Neural progenitor cell (in vitro differentiated cells): ENCODE data around the gene ZNF264. TPM values are rescaled to one million over a fixed set of nuclear protein-coding genes. Genes with fewer than 3 reads are reported as not detected.
A peak's percentile ranks its signal among the peaks of the same experiment; 100 is the strongest.

Experiments used
- DNase-seq: peaks from one replicate; pipeline ENCODE4 v3.0.0-alpha.2; 2016; ENCODE audit warnings: low spot score
- H2AFZ ChIP-seq: fragments of 200-600 bp; sonication (generic); replicated peaks from 2 replicates; pipeline ENCODE4 v1.6.1; 2016; ENCODE audit warnings: antibody characterized with exemption
- H3F3A ChIP-seq: fragments of 200-600 bp; sonication (generic); 2 replicates; pipeline ENCODE4 v1.6.1; 2016; ENCODE audit warnings: antibody characterized with exemption, low read depth
- H3K27ac ChIP-seq: fragments of 200-600 bp; sonication (generic); 2 replicates; pipeline ENCODE4 v1.5.1; 2016; ENCODE audit warnings: mild to moderate bottlenecking
- H3K27me3 ChIP-seq: fragments of 200-600 bp; sonication (generic); 2 replicates; pipeline ENCODE4 v1.6.1; 2016; ENCODE audit warnings: mild to moderate bottlenecking, moderate library complexity
- H3K36me3 ChIP-seq: fragments of 200-600 bp; sonication (generic); 2 replicates; pipeline ENCODE4 v1.5.1; 2016
- H3K4me1 ChIP-seq: fragments of 200-600 bp; sonication (generic); 2 replicates; pipeline ENCODE4 v1.6.1; 2016; ENCODE audit warnings: mixed run types
- H3K4me2 ChIP-seq: fragments of 200-600 bp; sonication (generic); 2 replicates; pipeline ENCODE4 v1.6.1; 2016
- H3K4me3 ChIP-seq: fragments of 200-600 bp; sonication (generic); 2 replicates; pipeline ENCODE4 v1.5.1; 2016
- H3K79me2 ChIP-seq: fragments of 200-600 bp; sonication (generic); 2 replicates; pipeline ENCODE4 v1.6.1; 2016; ENCODE audit warnings: low read depth
- H3K9ac ChIP-seq: fragments of 200-600 bp; sonication (generic); 2 replicates; pipeline ENCODE4 v1.6.1; 2016
- H3K9me3 ChIP-seq: fragments of 200-600 bp; sonication (generic); 2 replicates; pipeline ENCODE4 v1.5.1; 2016; ENCODE audit warnings: low read depth
- H4K20me1 ChIP-seq: fragments of 200-600 bp; sonication (generic); 2 replicates; pipeline ENCODE4 v1.6.1; 2016; ENCODE audit warnings: low read depth
- H3K27ac Mint-ChIP-seq: 3 replicates; pipeline ENCODE4 v1.8.0; 2021; ENCODE audit warnings: mixed read lengths
- H3K27me3 Mint-ChIP-seq: 2 replicates; pipeline ENCODE4 v1.8.0; 2022; ENCODE audit warnings: low read depth, mild to moderate bottlenecking, inconsistent platforms, moderate library complexity, mixed read lengths; ENCODE audit not compliant: insufficient read depth
- H3K36me3 Mint-ChIP-seq: 3 replicates; pipeline ENCODE4 v1.8.0; 2021; ENCODE audit warnings: mixed read lengths
- H3K4me1 Mint-ChIP-seq: 3 replicates; pipeline ENCODE4 v1.8.0; 2021; ENCODE audit warnings: mixed read lengths
- H3K4me3 Mint-ChIP-seq: 3 replicates; pipeline ENCODE4 v1.8.0; 2021; ENCODE audit warnings: mild to moderate bottlenecking, moderate library complexity, mixed read lengths
- H3K9me3 Mint-ChIP-seq: 3 replicates; pipeline ENCODE4 v1.8.0; 2020; ENCODE audit warnings: mixed read lengths
- CTCF ChIP-seq: fragments of 200-600 bp; sonication (generic); IDR thresholded peaks from 2 replicates; pipeline ENCODE4 v1.5.1; 2017; ENCODE audit warnings: antibody characterized with exemption, mild to moderate bottlenecking
- EZH2 ChIP-seq: fragments of 200-600 bp; sonication (generic); IDR thresholded peaks from 2 replicates; pipeline ENCODE4 v1.6.1; 2017; ENCODE audit warnings: antibody characterized with exemption, mild to moderate bottlenecking, moderate library complexity
- EZH2phosphoT487 ChIP-seq: fragments of 200-600 bp; sonication (generic); IDR thresholded peaks from 2 replicates; pipeline ENCODE4 v1.6.1; 2017; ENCODE audit warnings: antibody characterized with exemption
- total RNA-seq: library from RNA; depleted of rRNA; stranded (reverse); fragments of >200 nt; gene quantifications from 2 replicates; pipeline ENCODE4 v1.2.3, GENCODE V29; 2015; ENCODE audit warnings: low replicate concordance

Gene ZNF264
- total RNA-seq, 1 donor from 2014 or later: 26.9 TPM

- Histone ChIP-seq H2AFZ (no peak overlapping the region), H3K27me3 (no peaks in the 10 kb centered on the region), H3K4me2 (no peak overlapping the region), H3K79me2 (no peaks in the 10 kb centered on the region), H3K9ac (no peak overlapping the region), H3K4me1 (no peaks in the 10 kb centered on the region), H3K36me3 (no peaks in the 10 kb centered on the region), H3K9me3 (no peaks in the 10 kb centered on the region), H3K27ac (no peak overlapping the region), H3K4me3 (no peak overlapping the region), H4K20me1 (no peaks in the 10 kb centered on the region), H3F3A (no peaks in the 10 kb centered on the region)
- DNase-seq: no peak
- TF ChIP-seq EZH2 (no peak), CTCF (no peak)
- H3K4me1 Mint-ChIP-seq: no peaks in the 10 kb centered on the region
- peaks cover 8% of the 10 kb centered on the region for H3K27me3 Mint-ChIP-seq
- H3K4me3 Mint-ChIP-seq: no peak overlapping the region
- H3K36me3 Mint-ChIP-seq: no peaks in the 10 kb centered on the region
- no peaks in the 10 kb centered on the region for H3K9me3 Mint-ChIP-seq
- no peak overlapping the region for H3K27ac Mint-ChIP-seq
These were observed 41.9 kb downstream of the ZNF264 start for GRCh38 chr19:57233207-57233606.

GRCh38 chr19:57239982-57240310 is 48.6 kb downstream of the ZNF264 start:
- Histone ChIP-seq H3K4me2 (peak overlapping the region; percentile 86), H3K9me3 (no peaks in the 10 kb centered on the region), H3K36me3 (no peaks in the 10 kb centered on the region), H3F3A (peaks cover 5% of the 10 kb centered on the region), H3K4me1 (no peaks in the 10 kb centered on the region), H3K9ac (peak overlapping the region; percentile 84), H3K79me2 (peaks cover 34% of the 10 kb centered on the region), H3K27ac (peak overlapping the region; percentile 43), H4K20me1 (no peaks in the 10 kb centered on the region), H3K4me3 (peak overlapping the region; percentile 95), H3K27me3 (no peaks in the 10 kb centered on the region), H2AFZ (peak overlapping the region; percentile 77)
- DNase-seq: no peak
- H3K27me3 Mint-ChIP-seq: peaks cover 3% of the 10 kb centered on the region
- TF ChIP-seq CTCF (no peak), EZH2 (no peak), EZH2phosphoT487 (no peak)
- H3K4me1 Mint-ChIP-seq: peaks cover 12% of the 10 kb centered on the region
- H3K9me3 Mint-ChIP-seq: no peaks in the 10 kb centered on the region
- peak overlapping the region; percentile 90 for H3K4me3 Mint-ChIP-seq
- peak overlapping the region; percentile 97 for H3K27ac Mint-ChIP-seq
- H3K36me3 Mint-ChIP-seq: peaks cover 4% of the 10 kb centered on the region

- H3K4me3 ChIP-seq: peak within 1 kb of the TSS; percentile 95
- Mint-ChIP-seq H3K36me3 (peaks cover 7% of the 10 kb centered on the region), H3K9me3 (no peaks in the 10 kb centered on the region), H3K27me3 (peaks cover 2% of the 10 kb centered on the region), H3K4me3 (peak within 1 kb of the TSS; percentile 90), H3K27ac (peak within 1 kb of the TSS; percentile 97), H3K4me1 (peaks cover 12% of the 10 kb centered on the region)
- no peaks in the 10 kb centered on the region for H3K27me3 ChIP-seq
- H4K20me1 ChIP-seq: no peaks in the 10 kb centered on the region
- H3F3A ChIP-seq: peaks cover 5% of the 10 kb centered on the region
- peaks cover 34% of the 10 kb centered on the region for H3K79me2 ChIP-seq
- H3K27ac ChIP-seq: peak within 1 kb of the TSS; percentile 43
- H3K4me2 ChIP-seq: peak within 1 kb of the TSS; percentile 86
- H3K9me3 ChIP-seq: no peaks in the 10 kb centered on the region
- H3K9ac ChIP-seq: peak within 1 kb of the TSS; percentile 92
- H3K4me1 ChIP-seq: no peaks in the 10 kb centered on the region
- no peaks in the 10 kb centered on the region for H3K36me3 ChIP-seq
- peak within 1 kb of the TSS; percentile 77 for H2AFZ ChIP-seq
- TF ChIP-seq EZH2phosphoT487 (no peak), CTCF (no peak), EZH2 (no peak)
- DNase-seq: peak; percentile 96
These were observed 49.2 kb downstream of the ZNF264 start, which contains the start of gene ZNF805 for GRCh38 chr19:57240311-57241090. Gene ZNF805, plus strand, starts transcription at chr19:57240632. Its CDS starts 260 bp downstream, at chr19:57240892.
